ENCODE results near the gene NRG4. TPM values are rescaled to one million over a fixed set of nuclear protein-coding genes. Genes with fewer than 3 reads are reported as not detected.
"Not testable (repeated sequence)": the region's sequence is repeated elsewhere in the genome, so short reads cannot be mapped to it uniquely, and the experiment has no call there.

The NRG4 gene
- total and polyA plus RNA-seq, 9 of the 15 experiments (the other 6 are each of a cell fraction or from before 2014, with no cell fraction given), result 0.33 to 2.5 (median 0.76) TPM

DNA sequence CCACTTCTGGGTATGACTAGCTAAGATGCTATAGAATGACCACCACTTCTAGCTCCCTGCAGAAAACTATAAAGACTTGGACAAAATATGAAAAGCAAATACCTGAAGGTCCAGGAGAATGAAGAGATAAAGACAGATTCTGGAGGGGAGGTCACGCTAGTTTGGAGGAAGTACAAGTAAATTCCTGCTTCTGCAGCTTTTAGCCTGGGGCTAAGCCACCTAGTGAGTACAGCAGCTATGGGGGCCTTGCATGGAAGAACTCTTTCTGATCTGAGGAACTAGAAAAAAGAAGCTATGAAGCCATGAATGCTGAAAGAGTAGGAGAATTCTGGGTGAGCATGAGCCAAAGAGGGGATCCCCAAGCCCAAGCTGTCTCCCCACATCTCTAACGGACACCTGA lies 29.8 kb downstream of the NRG4 start (continued):
- TF ChIP-seq CREB3 (tag; conservative IDR thresholded peaks at IDR 0.05; ENCODE audit: low read depth) (no peak), POLR2B (IDR thresholded peaks at IDR 0.05; ENCODE audit: low read depth, partially characterized antibody) (no peak), ARHGAP35 (IDR thresholded peaks at IDR 0.05; ENCODE audit: partially characterized antibody) (no peak), E2F3 (CRISPR knock-in tag; IDR thresholded peaks at IDR 0.05) (no peak), HMG20A (CRISPR knock-in tag; conservative IDR thresholded peaks at IDR 0.05) (no peak), STAT5B (CRISPR knock-in tag; IDR thresholded peaks at IDR 0.05) (no peak)

- Histone ChIP-seq H3K9ac (ENCODE audit: insufficient read depth in 1 of 2, low read depth in 2 of 2, low read length in 2 of 2) (no peak overlapping the region), H4K20me1 (replicated peaks; ENCODE audit: control insufficient read depth, insufficient read depth, low read length) (no peaks in the 10 kb centered on the region), H3K79me2 (ENCODE audit: control insufficient read depth, insufficient read depth, low read length) (no peaks in the 10 kb centered on the region), H3K4me3 (no peak overlapping the region), H3K27ac (ENCODE audit: extremely low read depth, low read depth, low read length) (no peak overlapping the region), H3K27me3 (ENCODE audit: control insufficient read depth in 2 of 2, insufficient read depth in 2 of 2, low read length in 2 of 2) (no peaks in the 10 kb centered on the region; a peak in 1 of 5 replicates), H3K4me1 (replicated peaks in 1 of 2; ENCODE audit: control insufficient read depth in 2 of 2, insufficient read depth in 2 of 2, low read length in 2 of 2) (no peaks in the 10 kb centered on the region), H2AFZ (ENCODE audit: low read depth, low read length) (no peak overlapping the region), H3K36me3 (ENCODE audit: control insufficient read depth, insufficient read depth, low read length) (no peaks in the 10 kb centered on the region), H3K4me2 (ENCODE audit: insufficient read depth, low read length) (no peak overlapping the region), H3K9me3 (replicated peaks; ENCODE audit: control insufficient read depth, insufficient read depth, low read depth, low read length) (no peaks in the 10 kb centered on the region), H3K9me1 (ENCODE audit: control insufficient read depth, insufficient read depth, low read length) (no peaks in the 10 kb centered on the region)
- WGBS (ENCODE audit: insufficient coverage, low coverage, missing lambda C conversion rate), result 0% methylated on average over 2 of the region's 2 CpGs
- no TSS peak for BruUV-seq (replicated peaks)
- no peak for DNase-seq (ENCODE audit: extremely low read depth in 1 of 4, low spot score in 3 of 4)
- POLR2A ChIA-PET, result interaction anchor here (0.7 kb wide), 1 partner anchor 15 kb away, joined by 3 read pairs; no protein-coding TSS in a partner anchor
- CTCF ChIA-PET (ENCODE audit: low intra/inter-chr PET ratio), result no interaction called here
- TF ChIP-seq KAT8 (IDR thresholded peaks at IDR 0.05; ENCODE audit: low read depth) (no peak), GATA2 (CRISPR knock-in tag; IDR thresholded peaks at IDR 0.05) (no peak)
- FAIRE-seq, result no peak
- in situ Hi-C loops (cut with MboI), result no loop called here
- no peak for ATAC-seq
- intact Hi-C loops (cut with micrococcal nuclease), result no loop called here
Observed at GRCh38 chr15:75981149-75981815, 30.9 kb downstream of the NRG4 start.

DNA sequence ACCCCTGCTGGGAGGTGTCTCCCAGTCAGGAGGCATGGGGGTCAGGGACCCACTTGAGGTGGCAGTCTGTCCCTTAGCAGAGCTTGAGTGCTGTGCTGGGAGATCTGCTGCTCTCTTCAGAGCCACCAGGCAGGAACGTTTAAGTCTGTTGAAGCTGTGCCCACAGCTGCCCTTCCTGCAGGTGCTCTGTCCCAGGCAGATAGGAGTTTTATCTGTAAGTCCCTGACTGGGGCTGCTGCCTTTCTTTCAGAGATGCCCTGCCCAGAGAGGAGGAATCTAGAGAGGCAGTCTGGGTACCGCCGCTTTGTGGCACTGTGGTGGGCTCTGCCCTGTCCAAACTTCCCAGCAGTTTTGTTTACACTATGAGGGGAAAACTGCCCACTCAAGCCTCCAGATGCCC lies 35.5 kb downstream of the NRG4 start:
- DNase-seq (ENCODE audit: extremely low read depth in 1 of 4, low spot score in 3 of 4); H3K27me3 ChIP-seq (ENCODE audit: control insufficient read depth in 2 of 2, insufficient read depth in 2 of 2, low read length in 2 of 2); CTCF ChIA-PET (ENCODE audit: low intra/inter-chr PET ratio); H3K9ac ChIP-seq (ENCODE audit: insufficient read depth in 1 of 2, low read depth in 2 of 2, low read length in 2 of 2); H3K36me3 ChIP-seq (ENCODE audit: control insufficient read depth, insufficient read depth, low read length); H3K4me2 ChIP-seq (ENCODE audit: insufficient read depth, low read length); H4K20me1 ChIP-seq (replicated peaks; ENCODE audit: control insufficient read depth, insufficient read depth, low read length); H3K4me1 ChIP-seq (replicated peaks in 1 of 2; ENCODE audit: control insufficient read depth in 2 of 2, insufficient read depth in 2 of 2, low read length in 2 of 2); in situ Hi-C loops (cut with MboI); ATAC-seq; FAIRE-seq; BruUV-seq (replicated peaks); H3K4me3 ChIP-seq; intact Hi-C loops (cut with micrococcal nuclease); H3K79me2 ChIP-seq (ENCODE audit: control insufficient read depth, insufficient read depth, low read length); H2AFZ ChIP-seq (ENCODE audit: low read depth, low read length); H3K9me1 ChIP-seq (ENCODE audit: control insufficient read depth, insufficient read depth, low read length); H3K27ac ChIP-seq (ENCODE audit: extremely low read depth, low read depth, low read length); H3K9me3 ChIP-seq (replicated peaks; ENCODE audit: control insufficient read depth, insufficient read depth, low read depth, low read length): not testable (repeated sequence)
- WGBS (ENCODE audit: insufficient coverage, low coverage, missing lambda C conversion rate), result 4% methylated on average over 3 of the region's 3 CpGs
- POLR2A ChIA-PET, result interaction anchor here (1.4 kb wide), 1 partner anchor 10 kb away, joined by 6 read pairs; no protein-coding TSS in a partner anchor
